HG03066 (cell line): ENCODE measurements around the gene FOCAD.
"Not testable (repeated sequence)": the region's sequence is repeated elsewhere in the genome, so short reads cannot be mapped to it uniquely, and the experiment has no call there.

Source experiments
- ATAC-seq: cut with Tn5 transposase; IDR thresholded peaks from one replicate; pipeline ENCODE4 v1.9.1; 2021; ENCODE audit warnings: low read depth; ENCODE audit not compliant: unreplicated experiment

FOCAD gene

DNA sequence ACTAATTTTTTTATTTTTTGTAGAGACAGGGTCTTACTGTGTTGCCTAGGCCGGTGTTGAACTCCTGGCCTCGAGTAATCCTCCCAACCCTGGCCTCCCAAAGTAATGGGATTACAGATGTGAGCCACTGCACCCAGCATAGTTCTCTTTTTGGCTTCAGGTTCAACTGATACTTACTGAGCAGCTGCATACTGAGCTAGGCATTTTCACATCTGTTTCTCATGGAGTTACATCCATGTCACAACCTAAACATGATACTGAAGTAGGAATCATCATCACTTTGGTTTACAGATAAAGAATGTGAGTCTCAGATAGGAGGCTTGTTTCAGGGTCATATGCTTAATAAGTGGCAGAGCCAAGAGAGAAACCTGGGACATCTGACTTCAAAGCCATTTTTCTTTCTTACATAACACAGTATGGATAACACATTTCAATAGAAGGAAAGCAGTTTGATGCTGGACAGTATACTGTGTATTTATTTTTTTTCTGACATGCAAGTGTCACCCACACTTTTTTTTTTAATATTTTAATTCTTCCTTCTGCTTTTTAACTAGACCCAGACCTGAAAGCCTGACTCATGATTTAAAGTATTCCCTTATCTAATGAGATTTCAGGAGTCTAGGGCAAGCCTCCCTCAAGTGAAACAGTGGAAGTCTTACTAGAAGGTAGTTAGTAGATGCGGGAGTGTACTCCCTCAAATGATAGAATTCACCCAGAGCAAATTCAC lies 256.6 kb downstream of the FOCAD start:
- ATAC-seq: peak; percentile 25

DNA sequence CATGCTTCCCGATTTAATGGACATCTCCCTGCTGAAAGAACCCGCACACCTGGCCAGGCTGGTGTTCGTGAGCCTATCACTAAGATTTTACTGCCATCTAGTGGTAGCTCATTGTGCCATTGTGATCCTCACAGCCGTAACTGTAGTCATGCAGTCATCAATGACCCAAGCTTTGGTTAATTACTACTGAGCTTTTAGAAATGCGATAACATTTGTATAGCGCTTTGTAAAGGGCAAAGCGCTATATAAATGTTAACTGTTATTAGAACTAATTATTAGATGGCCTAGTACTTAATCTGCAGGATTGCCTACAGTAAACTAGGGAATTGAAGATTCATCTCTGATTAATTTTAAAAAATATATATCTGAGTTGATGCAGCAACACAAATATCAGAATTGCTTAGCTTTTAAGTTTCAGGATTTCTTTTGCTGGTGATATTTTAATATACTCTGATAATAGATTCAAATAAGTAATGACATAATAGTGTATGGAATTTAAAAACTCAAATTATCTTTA lies 257.2 kb downstream of the FOCAD start:
- peak; percentile 98 for ATAC-seq

DNA sequence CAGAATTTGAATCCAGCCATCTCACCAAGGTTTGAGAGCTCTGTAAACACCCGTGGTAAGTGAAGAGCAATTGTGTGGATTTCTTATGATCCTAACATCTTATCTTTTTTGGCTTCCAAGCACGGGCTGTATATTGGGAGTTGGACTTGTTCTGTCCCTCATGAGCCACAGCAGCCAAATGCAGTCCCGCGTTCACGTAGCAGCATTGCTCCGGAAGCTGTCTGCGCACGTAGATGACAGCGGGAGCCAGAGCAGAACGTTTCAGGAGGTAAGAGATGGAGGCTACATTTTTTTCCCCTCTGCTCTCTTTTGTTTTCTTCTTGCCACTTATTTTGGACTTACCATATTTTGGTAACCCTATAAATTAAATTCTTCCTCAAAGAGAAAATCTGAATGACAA lies 260.4 kb downstream of the FOCAD start:
- no peak for ATAC-seq

DNA sequence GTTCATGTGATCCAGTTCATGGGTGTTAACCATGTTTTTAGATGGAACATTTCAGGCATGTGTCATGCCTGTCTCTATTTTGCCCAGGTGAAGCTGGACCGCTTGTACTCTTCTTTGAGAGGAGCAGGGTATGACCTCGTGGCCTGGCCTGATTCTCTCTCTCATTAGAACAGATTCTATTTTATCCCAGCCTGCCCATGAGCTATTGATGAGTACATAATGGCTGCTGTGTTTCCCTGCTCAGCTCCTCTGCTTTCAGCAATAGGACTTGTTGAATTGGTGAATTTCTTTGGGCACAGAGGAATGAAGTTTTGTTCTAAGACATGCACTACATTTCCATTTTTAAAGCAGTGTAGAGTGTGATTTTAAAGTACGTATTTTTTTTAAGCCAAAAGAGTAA lies 261.2 kb downstream of the FOCAD start:
- no peak for ATAC-seq

DNA sequence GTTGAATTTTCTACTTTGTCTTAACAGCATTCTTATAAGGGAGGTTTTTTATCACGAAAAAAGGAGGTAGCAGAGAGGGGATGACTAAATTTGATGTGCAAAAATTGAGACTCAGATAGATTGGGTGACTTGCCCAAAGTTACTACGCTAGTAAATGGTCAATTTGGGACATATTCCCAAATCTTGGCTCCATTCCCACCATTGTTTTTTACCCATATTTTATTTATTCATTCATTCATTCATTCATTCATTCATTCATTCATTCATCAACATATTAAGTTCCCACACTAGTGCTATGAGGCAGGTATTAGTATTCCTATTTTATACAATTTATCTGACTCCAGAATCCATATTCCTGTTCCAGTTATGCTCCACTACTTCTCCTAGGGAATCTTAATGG lies 261.8 kb downstream of the FOCAD start:
- no peak for ATAC-seq

DNA sequence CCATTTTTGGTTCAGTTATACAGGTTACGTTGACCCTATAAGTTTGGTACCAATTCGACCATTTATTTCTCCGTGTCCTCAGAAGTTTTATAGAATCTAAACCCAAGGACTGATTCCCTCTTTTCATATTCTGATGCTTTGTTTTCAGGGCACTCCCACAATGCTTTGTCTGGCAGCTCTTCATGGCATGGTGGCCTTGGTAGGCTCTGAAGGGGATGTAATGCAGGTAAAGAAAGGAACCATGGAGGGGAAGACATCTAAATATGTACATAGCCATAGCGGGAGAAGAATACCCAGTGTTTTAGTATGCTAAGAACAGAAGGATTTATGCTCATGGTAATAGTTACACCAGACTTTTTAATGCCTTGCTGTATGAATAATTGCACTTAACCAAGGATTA lies 264.6 kb downstream of the FOCAD start:
- ATAC-seq: no peak

DNA sequence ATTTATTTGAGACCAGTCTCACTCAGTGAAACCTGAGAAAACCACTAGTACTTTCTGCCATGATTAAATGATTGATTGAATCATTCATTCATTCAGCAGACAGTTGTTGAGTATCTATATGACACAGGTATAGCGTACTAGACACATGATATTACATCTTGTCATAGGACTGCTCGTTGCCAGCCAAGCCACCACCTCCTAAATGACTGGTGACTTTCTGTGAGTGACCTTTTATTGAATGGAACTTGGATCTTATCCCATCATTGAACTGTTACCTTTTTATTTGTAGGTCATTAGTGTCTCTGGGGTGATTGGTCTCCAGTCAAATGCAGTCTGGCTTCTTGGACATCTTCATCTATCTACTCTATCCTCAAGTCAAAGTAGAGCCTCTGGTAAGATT lies 266.6 kb downstream of the FOCAD start:
- ATAC-seq: no peak

DNA sequence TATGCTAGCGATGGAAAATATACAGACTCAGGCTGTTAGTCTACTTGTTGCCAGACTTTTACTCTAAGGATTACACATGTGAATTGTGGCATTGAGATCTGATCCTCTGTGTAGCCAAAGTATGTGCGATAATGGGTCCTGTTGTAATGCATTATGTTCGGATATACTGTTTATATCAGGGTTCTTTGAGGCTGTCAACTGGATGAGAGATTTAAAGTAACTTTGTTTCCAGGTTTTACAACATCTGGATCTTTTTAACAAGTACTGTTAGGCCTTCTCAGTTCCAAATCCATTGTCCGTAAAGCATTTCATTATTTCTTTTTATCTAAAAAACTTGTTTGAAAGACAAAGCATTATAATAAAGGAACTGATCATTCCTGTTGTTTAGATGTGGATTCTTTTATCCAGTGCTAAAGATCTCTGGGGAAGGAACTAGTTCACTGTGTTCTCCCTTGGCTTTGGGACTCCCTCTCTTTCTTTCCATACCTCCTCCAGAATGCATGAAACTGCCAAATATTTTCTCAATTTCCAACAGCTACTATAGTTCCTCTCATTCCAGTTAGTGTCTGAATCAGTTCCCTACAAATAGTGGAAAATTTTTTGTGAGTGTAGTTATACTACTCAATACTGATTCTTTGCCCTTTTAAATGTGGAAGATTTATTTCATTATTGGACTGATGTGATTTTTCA lies 278.6 kb downstream of the FOCAD start:
- no peak for ATAC-seq

DNA sequence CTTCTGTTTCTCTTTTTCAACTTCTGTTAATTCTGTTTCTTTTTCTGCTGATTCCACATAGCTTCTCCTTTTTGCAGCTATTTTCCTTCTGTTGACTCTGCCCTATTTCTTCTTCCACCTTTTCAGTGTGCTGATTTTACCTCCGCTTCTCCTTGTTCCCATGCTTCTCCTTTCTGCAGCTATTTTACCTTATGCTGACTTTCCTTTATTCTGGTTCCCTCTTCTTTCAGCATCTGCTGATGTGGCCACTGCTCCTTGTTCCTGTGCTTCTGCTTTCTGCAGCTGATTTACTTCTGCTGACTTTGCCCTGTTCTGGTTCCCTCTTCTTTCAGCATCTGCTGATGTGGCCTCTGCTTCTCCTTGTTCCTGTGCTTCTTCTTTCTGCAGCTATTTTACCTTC lies 288.6 kb downstream of the FOCAD start:
- ATAC-seq: no peak

DNA sequence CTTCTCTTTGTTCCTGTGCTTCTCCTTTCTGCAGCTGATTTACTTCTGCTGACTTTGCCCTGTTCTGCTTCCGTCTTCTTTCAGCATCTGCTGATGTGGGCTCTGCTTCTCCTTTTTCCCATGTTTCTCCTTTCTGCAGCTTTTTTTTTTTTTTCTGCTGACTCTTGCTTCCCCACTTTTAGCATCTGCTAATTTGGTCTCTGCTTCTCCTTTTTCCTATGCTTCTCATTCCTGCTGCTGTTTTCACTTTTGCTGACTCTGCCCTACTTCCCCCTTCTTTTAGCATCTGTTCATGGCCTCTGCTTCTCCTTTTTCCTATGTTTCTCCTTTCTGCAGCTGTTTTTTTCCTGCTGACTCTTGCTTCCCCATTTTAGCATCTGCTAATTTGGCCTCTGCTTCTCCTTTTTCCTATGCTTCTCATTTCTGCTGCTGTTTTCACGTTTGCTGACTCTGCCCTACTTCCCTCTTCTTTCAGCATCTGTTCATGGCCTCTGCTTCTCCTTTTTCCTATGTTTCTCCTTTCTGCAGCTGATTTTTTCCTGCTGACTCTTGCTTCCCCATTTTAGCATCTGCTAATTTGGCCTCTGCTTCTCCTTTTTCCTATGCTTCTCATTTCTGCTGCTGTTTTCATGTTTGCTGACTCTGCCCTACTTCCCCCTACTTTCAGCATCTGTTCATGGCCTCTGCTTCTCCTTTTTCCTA lies 289.3 kb downstream of the FOCAD start:
- not testable (repeated sequence) for ATAC-seq

DNA sequence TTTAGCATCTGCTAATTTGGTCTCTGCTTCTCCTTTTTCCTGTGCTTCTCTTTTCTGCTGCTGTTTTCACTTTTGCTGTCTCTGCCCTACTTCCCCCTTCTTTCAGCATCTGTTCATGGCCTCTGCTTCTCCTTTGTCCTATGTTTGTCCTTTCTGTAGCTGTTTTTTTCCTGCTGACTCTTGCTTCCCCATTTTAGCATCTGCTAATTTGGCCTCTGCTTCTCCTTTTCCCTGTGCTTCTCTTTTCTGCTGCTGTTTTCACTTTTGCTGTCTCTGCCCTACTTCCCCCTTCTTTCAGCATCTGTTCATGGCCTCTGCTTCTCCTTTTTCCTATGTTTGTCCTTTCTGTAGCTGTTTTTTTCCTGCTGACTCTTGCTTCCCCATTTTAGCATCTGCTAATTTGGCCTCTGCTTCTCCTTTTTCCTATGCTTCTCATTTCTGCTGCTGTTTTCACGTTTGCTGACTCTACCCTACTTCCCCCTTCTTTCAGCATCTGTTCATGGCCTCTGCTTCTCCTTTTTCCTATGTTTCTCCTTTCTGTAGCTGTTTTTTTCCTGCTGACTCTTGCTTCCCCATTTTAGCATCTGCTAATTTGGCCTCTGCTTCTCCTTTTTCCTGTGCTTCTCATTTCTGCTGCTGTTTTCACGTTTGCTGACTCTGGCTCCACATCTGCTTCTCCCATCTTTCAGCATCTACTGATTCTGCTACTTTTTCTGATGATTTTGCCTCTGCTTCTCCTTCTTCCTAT lies 290.3 kb downstream of the FOCAD start:
- not testable (repeated sequence) for ATAC-seq

DNA sequence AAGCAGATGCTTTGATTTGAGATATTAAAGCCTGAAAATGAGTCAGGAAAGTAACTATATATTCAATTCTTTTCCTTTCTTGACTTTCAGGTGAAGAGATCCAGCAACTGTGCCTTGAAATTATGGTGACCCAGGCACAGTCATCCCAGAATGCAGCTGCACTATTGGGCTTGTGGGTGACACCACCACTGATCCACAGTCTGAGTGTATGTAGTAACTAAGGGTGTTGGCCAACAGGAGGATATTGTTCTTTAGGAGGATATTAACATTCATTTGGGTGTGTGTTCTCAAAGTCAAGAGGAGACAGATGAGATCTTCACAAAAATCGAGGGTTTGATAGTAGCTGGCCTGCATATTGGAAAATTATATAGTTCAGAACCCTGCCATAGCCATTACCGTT lies 294.2 kb downstream of the FOCAD start:
- ATAC-seq: no peak

DNA sequence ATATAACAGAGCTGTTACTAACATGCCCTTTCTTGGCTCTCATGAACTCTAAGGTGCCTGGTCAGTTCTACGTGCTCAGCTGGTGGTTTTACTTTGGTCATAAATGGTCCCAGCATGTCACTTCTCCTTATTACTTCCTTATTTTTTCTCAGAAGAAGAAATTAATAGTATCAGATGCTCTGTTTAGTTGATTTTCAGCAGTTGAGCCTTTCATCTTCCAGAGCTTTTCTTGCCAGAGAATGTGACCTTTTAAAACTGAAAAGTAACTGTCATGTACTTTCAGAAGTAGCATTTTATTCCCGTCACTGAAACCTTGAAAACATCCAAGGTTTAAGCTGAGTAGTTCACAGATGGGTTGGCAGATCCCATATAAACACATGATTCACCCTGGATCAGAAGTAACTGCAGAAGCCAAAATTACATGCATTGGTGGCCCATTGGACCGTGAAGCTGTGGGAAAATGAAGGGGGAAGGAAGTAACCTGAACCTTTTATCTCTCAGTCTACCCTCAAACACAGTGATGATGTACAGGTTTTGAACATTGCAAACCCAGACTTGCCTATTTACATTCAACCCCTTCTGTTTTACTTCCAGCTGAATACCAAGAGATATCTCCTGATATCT lies 296.9 kb downstream of the FOCAD start:
- ATAC-seq: peak; percentile 87

DNA sequence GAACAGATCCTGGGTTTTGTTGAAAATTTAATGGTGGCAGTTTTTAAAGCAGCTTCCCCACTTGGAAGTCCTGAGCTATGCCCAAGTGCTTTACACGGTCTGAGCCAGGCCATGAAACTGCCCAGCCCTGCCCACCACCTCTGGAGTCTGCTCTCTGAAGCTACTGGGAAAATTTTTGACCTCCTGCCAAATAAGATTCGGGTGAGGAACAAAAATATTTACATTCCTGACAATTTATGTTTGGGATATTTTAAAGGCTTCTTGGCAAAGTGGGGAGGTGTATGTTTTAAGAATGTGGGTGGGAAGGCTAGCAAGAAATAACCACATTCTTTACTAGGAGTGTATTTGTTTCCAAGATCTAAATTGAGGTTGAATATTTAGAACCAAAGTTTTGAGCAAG lies 297.4 kb downstream of the FOCAD start:
- ATAC-seq: no peak

DNA sequence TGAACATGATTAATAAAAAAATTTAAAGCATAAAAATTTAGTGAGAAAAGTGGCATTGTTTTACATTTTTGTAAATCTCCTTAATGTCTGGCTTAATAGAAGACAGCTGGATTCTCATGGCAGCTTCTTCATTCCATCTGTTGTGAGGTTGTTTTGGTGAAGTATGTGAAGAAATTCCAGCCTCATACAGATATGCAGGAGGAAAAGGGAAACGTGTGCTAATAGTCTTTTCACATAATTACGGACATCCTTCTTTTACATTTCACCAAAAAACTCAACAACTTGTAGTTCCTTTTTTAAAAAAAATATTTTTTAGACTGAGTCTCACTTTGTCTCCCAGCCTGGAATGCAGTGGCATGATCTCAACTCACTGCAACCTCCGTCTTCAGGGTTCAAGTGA lies 300.4 kb downstream of the FOCAD start:
- ATAC-seq: no peak

DNA sequence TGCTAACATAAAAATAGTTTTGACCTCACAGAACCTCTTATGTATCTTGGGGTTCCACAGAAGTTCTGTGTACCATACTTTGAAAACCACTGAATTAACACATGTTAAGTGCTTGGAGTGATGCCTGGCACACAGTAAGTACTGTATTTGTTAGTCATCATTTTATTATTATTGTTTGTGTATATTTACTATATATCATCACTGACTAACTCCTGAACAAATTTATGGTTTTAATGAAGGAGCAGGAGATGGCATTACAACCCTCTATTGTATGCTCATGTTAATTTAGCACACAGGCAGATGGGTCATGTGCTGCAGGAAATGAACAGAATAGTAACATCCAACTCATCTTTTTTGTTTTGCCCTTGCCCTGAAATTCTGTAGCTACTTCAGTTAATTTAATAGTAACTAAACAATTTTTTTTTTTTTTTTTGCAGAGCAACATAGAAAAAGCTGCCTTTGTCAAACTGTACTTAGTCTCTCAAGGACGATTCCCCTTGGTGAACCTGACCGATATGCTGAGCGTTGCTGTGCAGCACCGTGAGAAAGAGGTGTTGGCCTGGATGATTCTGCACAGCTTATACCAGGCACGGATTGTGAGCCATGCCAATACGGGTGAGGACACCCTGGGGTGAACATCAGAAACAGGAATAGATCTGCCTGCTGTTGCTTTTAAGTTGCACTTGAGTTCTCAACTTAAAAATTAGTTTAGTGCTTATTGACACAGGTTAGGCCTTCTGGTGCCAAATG lies 302.0 kb downstream of the FOCAD start:
- ATAC-seq: no peak

DNA sequence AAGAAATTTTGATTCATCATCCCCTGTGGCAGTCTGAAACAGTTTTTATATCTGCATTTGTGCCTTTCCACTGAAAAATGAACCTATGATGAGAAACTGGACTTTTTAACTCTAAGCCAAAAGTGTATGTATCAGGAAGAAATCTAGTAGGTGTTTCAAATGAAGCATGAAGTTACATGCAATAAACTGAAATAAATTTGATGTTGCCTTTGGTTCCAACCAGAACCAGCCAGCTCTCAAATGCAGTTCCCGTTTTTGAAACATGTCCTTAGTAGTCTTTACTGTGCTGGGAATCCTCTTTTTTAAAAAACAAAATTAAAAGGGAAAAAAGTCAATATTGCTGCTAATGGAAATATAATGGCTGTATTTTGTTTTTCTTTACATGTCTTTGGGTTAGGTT lies 303.5 kb downstream of the FOCAD start:
- ATAC-seq: no peak

DNA sequence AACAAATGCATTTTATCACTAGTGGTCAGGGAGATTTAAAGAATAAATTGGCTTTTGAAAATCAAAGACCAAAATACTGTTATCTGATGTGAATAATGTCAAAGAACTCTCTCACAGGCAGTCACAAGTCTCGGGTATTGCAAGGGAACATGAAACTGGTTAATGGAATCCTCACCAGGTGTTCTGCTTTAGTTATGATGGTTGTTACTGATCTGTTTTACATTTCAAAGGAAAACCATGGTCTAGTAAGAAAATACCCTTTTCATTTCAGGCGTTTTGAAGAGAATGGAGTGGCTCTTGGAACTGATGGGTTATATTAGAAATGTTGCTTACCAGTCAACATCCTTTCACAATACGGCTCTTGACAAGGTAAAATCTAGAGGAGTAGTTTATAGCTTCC lies 304.0 kb downstream of the FOCAD start:
- ATAC-seq: no peak

DNA sequence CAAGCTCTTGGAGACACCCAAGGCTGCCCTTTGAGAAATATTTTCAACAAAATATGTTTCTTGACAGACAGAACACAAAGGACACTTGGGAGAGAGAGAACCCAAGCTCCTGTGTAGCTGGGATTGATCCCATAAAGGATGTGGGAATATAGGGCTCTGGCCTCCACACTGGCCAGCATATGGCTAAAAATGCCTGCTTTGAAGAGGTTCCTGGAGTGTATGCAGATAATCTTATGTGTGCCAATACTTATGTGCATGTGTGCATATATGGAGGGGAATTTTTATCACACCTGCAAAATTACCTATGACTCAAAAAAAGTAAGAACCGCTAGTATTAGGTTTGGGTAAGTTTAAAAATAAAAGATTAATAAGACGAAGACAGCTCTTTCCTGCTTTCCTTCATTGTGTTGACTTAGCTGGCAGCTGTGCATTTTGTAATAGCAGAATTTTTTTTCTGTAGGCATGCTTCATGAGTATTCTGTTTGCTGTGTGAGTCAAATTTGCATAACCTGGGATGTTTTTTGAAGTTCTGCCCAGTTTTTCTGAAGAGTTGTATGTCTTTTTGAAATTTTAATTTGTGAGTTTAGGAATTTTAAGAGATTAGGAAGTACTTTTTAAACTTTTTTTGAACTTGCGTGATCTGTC lies 304.7 kb downstream of the FOCAD start:
- no peak for ATAC-seq
